Astrocyte (in vitro differentiated cells and primary cell): ENCODE results near the gene NCK2.

Experiments
- CTCF ChIP-seq: IDR thresholded peaks from 2 replicates; pipeline ENCODE4 v1.5.1; 2011; ENCODE audit warnings: low read depth, mild to moderate bottlenecking, inconsistent platforms, low read length, moderate library complexity; ENCODE audit not compliant: insufficient read depth
- EZH2 ChIP-seq: IDR thresholded peaks from 2 replicates; pipeline ENCODE4 v1.6.1; 2012; ENCODE audit warnings: mild to moderate bottlenecking, low read length, inconsistent platforms; ENCODE audit not compliant: insufficient read depth

- no peak for TF ChIP-seq CTCF
- no peak for TF ChIP-seq EZH2
Measured at GRCh38 chr2:105801961-105802360, 57.2 kb downstream of the NCK2 start.
